Thymus (tissue), 11 donors: Measurements from ENCODE around the gene IGF1R. TPM values are rescaled to one million over a fixed set of nuclear protein-coding genes. Genes with fewer than 3 reads are reported as not detected.

Experiments
- DNase-seq, 9 donors: peaks; one replicate each; pipeline ENCODE4 v3.0.0-alpha.2; 2013; ENCODE audit warnings: low spot score in 9 of 9, low read depth in 6 of 9, missing footprints in 1 of 9
- H3K27ac ChIP-seq, 2 donors: one replicate each; pipeline ENCODE4 v1.5.1; 2013; ENCODE audit warnings: control low read depth in 1 of 2, low read depth in 1 of 2, low read length in 1 of 2, mild to moderate bottlenecking in 1 of 2, moderate library complexity in 1 of 2
- H3K27me3 ChIP-seq, 2 donors: one replicate each; pipeline ENCODE4 v1.5.1; 2013; ENCODE audit warnings: low read length in 1 of 2; ENCODE audit not compliant: control insufficient read depth in 2 of 2, insufficient read depth in 1 of 2
- H3K36me3 ChIP-seq, 2 donors: one replicate each; pipeline ENCODE4 v1.5.1; 2013; ENCODE audit warnings: low read length in 1 of 2, mild to moderate bottlenecking in 1 of 2, moderate library complexity in 1 of 2; ENCODE audit not compliant: control insufficient read depth in 2 of 2, insufficient read depth in 2 of 2
- H3K4me1 ChIP-seq, 2 donors: one replicate each; pipeline ENCODE4 v1.5.1; 2013; ENCODE audit warnings: low read length in 2 of 2; ENCODE audit not compliant: control insufficient read depth in 2 of 2, insufficient read depth in 2 of 2
- H3K4me3 ChIP-seq, 2 donors: one replicate each; pipeline ENCODE4 v1.5.1; 2013; ENCODE audit warnings: low read length in 2 of 2, control low read depth in 1 of 2, mild to moderate bottlenecking in 1 of 2
- H3K9me3 ChIP-seq, 2 donors: one replicate each; pipeline ENCODE4 v1.5.1; 2013; ENCODE audit warnings: low read length in 1 of 2, mild to moderate bottlenecking in 1 of 2; ENCODE audit not compliant: control insufficient read depth in 2 of 2, insufficient read depth in 1 of 2
- WGBS: extraction: QIAGEN DNeasy Blood & Tissue Kit; methylation state at CpG from one replicate; pipeline ENCODE4 v1.1.7; 2013; 5-methylcytosine and 5-hydroxymethylcytosine counted together
- polyA plus RNA-seq: library from polyadenylated mRNA; stranded (reverse); fragments of 200-250 nt; gene quantifications from one replicate; pipeline ENCODE4 v1.2.3, GENCODE V29; 2013
- total RNA-seq: library from RNA; stranded (reverse); fragments of 120-200 nt; gene quantifications from one replicate; pipeline ENCODE4 v1.2.4, GENCODE V29; 2013
- donor health status: healthy.

The IGF1R gene
- total and polyA plus RNA-seq, 2 donors = 10.0 to 11.0 TPM

- H3K4me3 ChIP-seq = no peak overlapping the region
- H3K36me3 ChIP-seq = no peaks in the 10 kb centered on the region
- DNase-seq = no peak
- H3K4me1 ChIP-seq = peaks cover 0 to 11% of the 10 kb centered on the region in 2 donors
- no peaks in the 10 kb centered on the region for H3K9me3 ChIP-seq
- H3K27ac ChIP-seq = no peak overlapping the region
- no peaks in the 10 kb centered on the region for H3K27me3 ChIP-seq
- WGBS = 96% methylated on average over 4 of the region's 4 CpGs
These were observed 332.5 kb downstream of the IGF1R start for GRCh38 chr15:98980899-98981228.

GRCh38 chr15:98981851-98982722 is 333.7 kb downstream of the IGF1R start:
- Histone ChIP-seq H3K27ac (no peak overlapping the region), H3K9me3 (peaks cover 3 to 11% of the 10 kb centered on the region in 2 donors), H3K27me3 (no peaks in the 10 kb centered on the region), H3K4me1 (peaks cover 0 to 11% of the 10 kb centered on the region in 2 donors), H3K4me3 (no peak overlapping the region), H3K36me3 (no peaks in the 10 kb centered on the region)
- WGBS = 93% methylated on average over 14 of the region's 14 CpGs
- no peak for DNase-seq

GRCh38 chr15:98983334-98983733 is 335.0 kb downstream of the IGF1R start:
- Histone ChIP-seq H3K27me3 (no peaks in the 10 kb centered on the region), H3K4me1 (peaks cover 0 to 11% of the 10 kb centered on the region in 2 donors), H3K36me3 (no peaks in the 10 kb centered on the region), H3K27ac (no peak overlapping the region), H3K9me3 (peaks cover 3 to 21% of the 10 kb centered on the region in 2 donors), H3K4me3 (no peak overlapping the region)
- WGBS = 93% methylated on average over 2 of the region's 2 CpGs
- no peak for DNase-seq

GRCh38 chr15:98986281-98986680 is 337.9 kb downstream of the IGF1R start:
- Histone ChIP-seq H3K27ac (no peak overlapping the region), H3K27me3 (no peaks in the 10 kb centered on the region), H3K9me3 (peaks cover 3 to 21% of the 10 kb centered on the region in 2 donors), H3K4me1 (no peaks in the 10 kb centered on the region), H3K36me3 (no peaks in the 10 kb centered on the region), H3K4me3 (no peak overlapping the region)
- 98% methylated on average over 1 of the region's 1 CpG for WGBS
- no peak for DNase-seq

- DNase-seq = no peak
- Histone ChIP-seq H3K27ac (no peak overlapping the region), H3K4me1 (peaks cover 5 to 19% of the 10 kb centered on the region in 2 donors), H3K36me3 (peaks cover 0 to 2% of the 10 kb centered on the region in 2 donors), H3K9me3 (peaks cover 0 to 7% of the 10 kb centered on the region in 2 donors), H3K4me3 (no peak overlapping the region), H3K27me3 (no peaks in the 10 kb centered on the region)
- 97% methylated on average over 2 of the region's 2 CpGs for WGBS
These were observed 346.6 kb downstream of the IGF1R start for GRCh38 chr15:98994892-98995291.

- no peak for DNase-seq
- peaks cover 0 to 2% of the 10 kb centered on the region in 2 donors for H3K36me3 ChIP-seq
- H3K4me3 ChIP-seq = no peak overlapping the region
These were observed 347.8 kb downstream of the IGF1R start for GRCh38 chr15:98996169-98996568.

GRCh38 chr15:98996624-98997023 is 348.3 kb downstream of the IGF1R start:
- H3K4me3 ChIP-seq = no peak overlapping the region
- H3K27ac ChIP-seq = no peak overlapping the region
- no peaks in the 10 kb centered on the region for H3K27me3 ChIP-seq
- peaks cover 5 to 23% of the 10 kb centered on the region in 2 donors for H3K4me1 ChIP-seq
- no peak for DNase-seq
- peaks cover 0 to 2% of the 10 kb centered on the region in 2 donors for H3K36me3 ChIP-seq
- WGBS = 93% methylated on average over 6 of the region's 6 CpGs
- H3K9me3 ChIP-seq = peaks cover 0 to 11% of the 10 kb centered on the region in 2 donors

More at GRCh38 chr15:98996169-98996568, 347.8 kb downstream of the IGF1R start:
- H3K4me1 ChIP-seq = peaks cover 5 to 21% of the 10 kb centered on the region in 2 donors
- H3K27me3 ChIP-seq = no peaks in the 10 kb centered on the region
- peaks cover 0 to 11% of the 10 kb centered on the region in 2 donors for H3K9me3 ChIP-seq
- H3K27ac ChIP-seq = no peak overlapping the region

- 94% methylated on average over 3 of the region's 3 CpGs for WGBS
These were observed 349.0 kb downstream of the IGF1R start for GRCh38 chr15:98997312-98997711.

GRCh38 chr15:98997755-98998154 is 349.4 kb downstream of the IGF1R start:
- Histone ChIP-seq H3K9me3 (peaks cover 0 to 11% of the 10 kb centered on the region in 2 donors), H3K4me3 (no peak overlapping the region), H3K36me3 (peaks cover 0 to 2% of the 10 kb centered on the region in 2 donors), H3K4me1 (peaks cover 7 to 32% of the 10 kb centered on the region in 2 donors), H3K27me3 (no peaks in the 10 kb centered on the region), H3K27ac (no peak overlapping the region)
- 84% methylated on average over 9 of the region's 9 CpGs for WGBS
- no peak for DNase-seq

More at GRCh38 chr15:98997312-98997711, 349.0 kb downstream of the IGF1R start:
- DNase-seq = no peak
- peaks cover 0 to 11% of the 10 kb centered on the region in 2 donors for H3K9me3 ChIP-seq
- H3K27me3 ChIP-seq = no peaks in the 10 kb centered on the region
- peaks cover 5 to 28% of the 10 kb centered on the region in 2 donors for H3K4me1 ChIP-seq
- peaks cover 0 to 2% of the 10 kb centered on the region in 2 donors for H3K36me3 ChIP-seq
- H3K27ac ChIP-seq = no peak overlapping the region
- H3K4me3 ChIP-seq = no peak overlapping the region
